Ovary (tissue), 9 donors: ENCODE data around the gene NKIRAS2. TPM values are rescaled to one million over a fixed set of nuclear protein-coding genes. Genes with fewer than 3 reads are reported as not detected.

Experiments
- DNase-seq, 5 donors: peaks; one replicate each; pipeline ENCODE4 v3.0.0-alpha.2; 2019 to 2020
- H3K27ac ChIP-seq, 2 donors: fragments of 200-600 bp; one replicate each; pipeline versions ENCODE4 v1.5.1 to v1.8.0; 2019 to 2022
- H3K27me3 ChIP-seq: fragments of 200-600 bp; one replicate; pipeline ENCODE4 v1.8.0; 2022
- H3K36me3 ChIP-seq: fragments of 200-600 bp; sonication (generic); one replicate; pipeline ENCODE4 v1.5.1; 2019
- H3K4me1 ChIP-seq: one replicate; pipeline ENCODE4 v1.8.1; 2013; ENCODE audit warnings: mild to moderate bottlenecking, moderate library complexity; ENCODE audit not compliant: insufficient read depth
- H3K4me3 ChIP-seq: fragments of 200-600 bp; sonication (generic); one replicate; pipeline ENCODE4 v1.5.1; 2017
- H3K9me3 ChIP-seq, 2 donors: fragments of 200-600 bp in 1 of 2; sonication (generic) in 1 of 2; one replicate each; pipeline versions ENCODE4 v1.5.1 to v1.8.1; 2013 to 2019; ENCODE audit warnings: mild to moderate bottlenecking in 1 of 2, moderate library complexity in 1 of 2
- EP300 ChIP-seq: sonication (generic); formaldehyde crosslinking; IDR thresholded peaks from one replicate; pipeline ENCODE4 v1.6.1; 2017; ENCODE audit warnings: antibody characterized with exemption
- POLR2A ChIP-seq: fragments of 450-650 bp; IDR thresholded peaks from one replicate; pipeline ENCODE4 v1.6.1; 2017; ENCODE audit warnings: antibody characterized with exemption, mild to moderate bottlenecking, moderate library complexity
- WGBS, 3 donors: extraction: QIAGEN DNeasy Blood & Tissue Kit in 1 of 3; methylation state at CpG; one replicate each; pipeline versions ENCODE4 v1.1.5 to v1.1.7; 2013 to 2017; 5-methylcytosine and 5-hydroxymethylcytosine counted together
- intact Hi-C, 4 donors: fragments of 100-400 bp; cut with DNase I; formaldehyde crosslinking; loops; one replicate each; pipeline versions ENCODE4 v1.11.0 to v1.15.1; 2022 to 2023
- polyA plus RNA-seq, 2 donors: library from polyadenylated mRNA; stranded (reverse); fragments of 200-250 nt in 1 of 2; fragments of 350-450 nt in 1 of 2; fragmentation: Illumina TruSeq in 1 of 2; extraction: RNeasy Lipid Tissue Mini Kit (QIAGEN cat#74804) in 1 of 2; gene quantifications; one replicate each; pipeline ENCODE4 v1.2.3, GENCODE V29; 2013 to 2014
- total RNA-seq, 7 donors: library from RNA; depleted of rRNA in 2 of 7; stranded (reverse); fragments of >200 nt in 2 of 7; fragmentation: NEBNext Ultra II Directional in 3 of 7; extraction: Animal tissue kit (Norgen Biotek cat#: 25700) in 3 of 7; gene quantifications; one replicate each; pipeline versions ENCODE4 v1.1.0 to v1.2.4, GENCODE V29; 2016 to 2023
- TF ChIP-seq, protein P1 (sequence below), 3 donors: fragments of 450-650 bp in 2 of 3; fragments of 200-600 bp in 1 of 3; IDR thresholded peaks; one replicate each; pipeline versions ENCODE4 v1.5.1 to v1.8.0; 2016 to 2022; ENCODE audit warnings: antibody characterized with exemption in 3 of 3, mild to moderate bottlenecking in 1 of 3
- donor health status: DM: no; HTN: no; CAD: no; lungs with moderate emphysema.
- donor health status: DM: no; HTN: no; CAD: no.
- donor health status: Bipolar disorder and iron deficiency.
- donor health status: DM: yes; HTN: yes; CAD: no.
- donor health status: DM: no; HTN: no; CAD: no.
- donor health status: DM: yes; HTN: yes; CAD: no.

The NKIRAS2 gene
- total and polyA plus RNA-seq, 9 donors, result 11.8 to 27.6 (median 23.9) TPM

DNA sequence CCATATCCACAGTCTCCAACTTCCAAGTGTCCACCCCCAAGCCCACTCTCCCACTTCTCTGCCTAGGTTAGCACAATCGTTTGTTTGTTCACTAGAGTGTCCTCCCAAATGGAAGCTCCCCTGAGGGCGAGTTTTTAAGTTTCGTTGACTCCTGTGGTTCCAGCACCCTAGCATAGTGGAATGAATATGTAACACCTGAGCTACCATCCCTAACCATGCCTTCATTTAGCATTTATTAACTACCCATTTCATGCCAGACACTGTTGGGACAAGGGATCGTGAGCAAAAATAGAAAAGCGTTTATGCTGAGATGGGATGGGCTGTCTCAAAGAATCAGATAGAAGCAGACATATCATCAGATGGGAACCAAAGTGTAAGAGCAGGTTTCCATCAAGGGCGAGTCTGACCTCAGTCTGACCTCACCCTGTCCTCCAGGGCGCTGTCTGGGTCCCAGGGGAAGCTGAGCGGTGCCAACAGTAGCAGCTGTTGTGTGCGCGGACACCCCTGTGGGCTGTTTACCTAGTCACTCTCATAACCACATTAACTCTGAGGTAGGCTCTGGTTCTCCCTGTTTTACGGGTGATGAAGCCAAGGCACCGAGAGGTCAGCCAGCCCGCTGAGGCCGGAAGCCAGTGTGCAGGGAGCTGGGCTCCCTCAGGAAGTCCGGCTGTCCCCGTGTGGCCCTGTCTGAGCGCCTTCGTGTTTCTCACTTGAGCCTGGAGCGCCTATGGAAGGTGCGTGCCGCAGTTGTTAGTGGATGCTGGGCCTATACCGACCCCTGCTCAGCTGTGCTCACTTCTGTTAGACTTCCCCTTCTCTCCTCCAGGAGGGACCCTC lies 47.1 kb upstream of the NKIRAS2 start:
- H3K36me3 ChIP-seq, result no peaks in the 10 kb centered on the region
- 33 to 50% (median 41%) methylated on average over 22 of the region's 22 CpGs for WGBS, 3 donors
- H3K27me3 ChIP-seq, result no peaks in the 10 kb centered on the region
- H3K9me3 ChIP-seq, result no peaks in the 10 kb centered on the region
- H3K4me3 ChIP-seq, result no peak overlapping the region
- no peak for TF ChIP-seq EP300
- intact Hi-C loops, result loop anchor here in 1 of 4 donors (5.0 kb wide), 1 partner anchor 605 kb away; the partner anchor contains the start of gene PSMC3IP
- DNase-seq, result peak; percentile 47 to 74 (median 49)
- H3K4me1 ChIP-seq, result peaks cover 6% of the 10 kb centered on the region
- peak overlapping the region; percentile 11 to 76 for H3K27ac ChIP-seq

DNA sequence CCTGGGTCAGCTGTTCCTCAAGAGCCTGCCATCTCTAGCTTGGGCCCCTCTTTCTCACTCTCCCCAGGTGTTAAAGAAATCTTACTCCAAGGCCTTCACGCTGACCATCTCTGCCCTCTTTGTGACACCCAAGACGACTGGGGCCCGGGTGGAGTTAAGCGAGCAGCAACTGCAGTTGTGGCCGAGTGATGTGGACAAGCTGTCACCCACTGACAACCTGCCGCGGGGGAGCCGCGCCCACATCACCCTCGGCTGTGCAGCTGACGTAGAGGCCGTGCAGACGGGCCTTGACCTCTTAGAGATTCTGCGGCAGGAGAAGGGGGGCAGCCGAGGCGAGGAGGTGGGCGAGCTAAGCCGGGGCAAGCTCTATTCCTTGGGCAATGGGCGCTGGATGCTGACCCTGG lies 46.5 kb upstream of the NKIRAS2 start:
- no peaks in the 10 kb centered on the region for H3K27me3 ChIP-seq
- no peak for TF ChIP-seq POLR2A
- no peaks in the 10 kb centered on the region for H3K36me3 ChIP-seq
- WGBS, 3 donors, result 11 to 28% (median 15%) methylated on average over 19 of the region's 19 CpGs
- peaks cover 6% of the 10 kb centered on the region for H3K4me1 ChIP-seq
- H3K27ac ChIP-seq, result peak overlapping the region; percentile 11 to 76
- no peaks in the 10 kb centered on the region for H3K9me3 ChIP-seq
- DNase-seq, result peak; percentile 63 to 80 (median 72)
- intact Hi-C loops, result loop anchor here in 1 of 4 donors (5.0 kb wide), 1 partner anchor 604 kb away; the partner anchor contains the start of gene PSMC3IP
- no peak overlapping the region for H3K4me3 ChIP-seq

DNA sequence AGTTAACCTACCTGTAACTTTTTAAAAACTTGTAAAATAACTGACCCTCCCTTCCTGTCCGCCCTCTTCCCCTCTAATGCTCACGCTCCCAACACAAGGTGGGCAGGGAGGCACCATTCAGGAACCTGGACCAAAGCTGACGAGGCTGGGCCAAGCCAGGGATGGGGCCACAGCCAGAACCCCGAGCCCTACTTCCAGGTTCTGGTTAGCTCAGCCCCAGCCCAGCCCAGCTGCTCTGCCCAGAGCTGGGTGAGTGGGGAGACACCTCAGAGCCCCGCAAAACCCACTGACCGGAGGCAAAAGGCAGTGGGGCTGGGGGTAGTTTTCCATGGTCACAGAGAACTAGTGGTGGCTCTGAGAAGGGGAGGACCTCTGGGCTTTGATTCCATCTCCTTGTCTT lies 45.9 kb upstream of the NKIRAS2 start:
- peak in 1 of 5 donors; percentile 39 for DNase-seq
- TF ChIP-seq, protein P1, sequence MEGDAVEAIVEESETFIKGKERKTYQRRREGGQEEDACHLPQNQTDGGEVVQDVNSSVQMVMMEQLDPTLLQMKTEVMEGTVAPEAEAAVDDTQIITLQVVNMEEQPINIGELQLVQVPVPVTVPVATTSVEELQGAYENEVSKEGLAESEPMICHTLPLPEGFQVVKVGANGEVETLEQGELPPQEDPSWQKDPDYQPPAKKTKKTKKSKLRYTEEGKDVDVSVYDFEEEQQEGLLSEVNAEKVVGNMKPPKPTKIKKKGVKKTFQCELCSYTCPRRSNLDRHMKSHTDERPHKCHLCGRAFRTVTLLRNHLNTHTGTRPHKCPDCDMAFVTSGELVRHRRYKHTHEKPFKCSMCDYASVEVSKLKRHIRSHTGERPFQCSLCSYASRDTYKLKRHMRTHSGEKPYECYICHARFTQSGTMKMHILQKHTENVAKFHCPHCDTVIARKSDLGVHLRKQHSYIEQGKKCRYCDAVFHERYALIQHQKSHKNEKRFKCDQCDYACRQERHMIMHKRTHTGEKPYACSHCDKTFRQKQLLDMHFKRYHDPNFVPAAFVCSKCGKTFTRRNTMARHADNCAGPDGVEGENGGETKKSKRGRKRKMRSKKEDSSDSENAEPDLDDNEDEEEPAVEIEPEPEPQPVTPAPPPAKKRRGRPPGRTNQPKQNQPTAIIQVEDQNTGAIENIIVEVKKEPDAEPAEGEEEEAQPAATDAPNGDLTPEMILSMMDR (IDR thresholded peaks at IDR 0.05), result no peak
- TF ChIP-seq POLR2A (no peak), EP300 (no peak)
- Histone ChIP-seq H3K36me3 (no peaks in the 10 kb centered on the region), H3K4me3 (no peak overlapping the region), H3K27me3 (no peaks in the 10 kb centered on the region), H3K27ac (peak overlapping the region in 1 of 2 donors; percentile 76), H3K9me3 (no peaks in the 10 kb centered on the region), H3K4me1 (peaks cover 6% of the 10 kb centered on the region)
- intact Hi-C loops, result loop anchor here in 1 of 4 donors (5.0 kb wide), 1 partner anchor 603 kb away; the partner anchor contains the start of gene PSMC3IP
- WGBS, 3 donors, result 79 to 83% (median 81%) methylated on average over 6 of the region's 6 CpGs

DNA sequence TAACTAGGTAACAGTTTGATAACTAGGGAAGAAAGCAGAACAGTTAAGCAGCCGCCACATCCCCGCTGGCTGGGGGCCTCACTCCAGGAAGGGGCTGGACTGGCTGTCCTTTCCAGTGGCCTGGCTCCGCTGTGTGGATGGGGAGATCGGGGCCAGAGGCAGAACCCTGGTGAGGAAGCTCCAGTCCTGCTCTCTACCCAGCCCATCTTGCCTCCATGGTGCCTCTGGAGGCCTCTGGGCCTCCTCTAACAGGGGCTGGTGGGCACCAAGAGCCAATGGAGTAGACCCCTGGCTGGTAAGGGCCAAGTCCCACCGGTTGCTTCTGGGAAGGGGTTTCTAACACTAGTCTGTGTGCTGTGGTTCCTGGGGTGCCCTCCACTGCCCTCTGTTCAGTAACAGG lies 45.2 kb upstream of the NKIRAS2 start:
- no peaks in the 10 kb centered on the region for H3K36me3 ChIP-seq

More for the DNA sequence above, 45.2 kb upstream of the NKIRAS2 start:
- intact Hi-C loops, result loop anchor here in 1 of 4 donors (5.0 kb wide), 1 partner anchor 603 kb away; the partner anchor contains the start of gene PSMC3IP
- H3K4me3 ChIP-seq, result no peak overlapping the region
- peak overlapping the region in 1 of 2 donors; percentile 76 for H3K27ac ChIP-seq
- H3K4me1 ChIP-seq, result peaks cover 6% of the 10 kb centered on the region
- DNase-seq, result peak in 1 of 5 donors; percentile 46
- 80 to 86% (median 85%) methylated on average over 5 of the region's 5 CpGs for WGBS, 3 donors
- H3K27me3 ChIP-seq, result no peaks in the 10 kb centered on the region
- H3K9me3 ChIP-seq, result no peaks in the 10 kb centered on the region
- TF ChIP-seq, protein P1 (IDR thresholded peaks at IDR 0.05), result no peak
- TF ChIP-seq EP300 (no peak), POLR2A (no peak)
